MM.1S (cell line): ENCODE measurements around the gene FILIP1.

ENCODE experiments used
- CTCF ChIP-seq: fragments of 300-600 bp; sonication (generic); IDR thresholded peaks from 2 replicates; pipeline ENCODE4 v1.5.1; 2016; ENCODE audit warnings: antibody characterized with exemption, low read length, mixed read lengths
- EZH2 ChIP-seq: fragments of 300-600 bp; sonication (generic); optimal IDR thresholded peaks from 2 replicates; pipeline ENCODE3; 2017; ENCODE audit warnings: low read depth, mild to moderate bottlenecking, antibody characterized with exemption, low read length, mixed read lengths

GRCh38 chr6:75421316-75422023 is 72.1 kb downstream of the FILIP1 start:
- TF ChIP-seq CTCF, result no peak
- no peak for TF ChIP-seq EZH2
